Panc1 (cell line): Measurements from ENCODE around the gene NTRK2.

Source experiments
- CTCF ChIP-seq: fragments of 450-650 bp; IDR thresholded peaks from 2 replicates; pipeline ENCODE4 v1.5.1; 2017; ENCODE audit warnings: mild to moderate bottlenecking
- POLR2AphosphoS5 ChIP-seq: IDR thresholded peaks from 2 replicates; pipeline ENCODE4 v1.6.1; 2012; ENCODE audit warnings: mild to moderate bottlenecking, low read depth, low read length, moderate library complexity
- SIN3A ChIP-seq: IDR thresholded peaks from 2 replicates; pipeline ENCODE4 v1.6.1; 2012; ENCODE audit warnings: low read depth, mild to moderate bottlenecking, low read length, moderate library complexity, borderline replicate concordance; ENCODE audit not compliant: insufficient read depth
- TCF7L2 ChIP-seq: IDR thresholded peaks from 2 replicates; pipeline ENCODE4 v1.6.1; 2011; ENCODE audit warnings: mild to moderate bottlenecking, low read depth, low read length, inconsistent platforms

- no peak for TF ChIP-seq CTCF
- TF ChIP-seq POLR2AphosphoS5: no peak
- TF ChIP-seq SIN3A: no peak
- TF ChIP-seq TCF7L2: no peak
Observed at GRCh38 chr9:84835745-84836144, 166.2 kb downstream of the NTRK2 start.
